ENCODE results near the gene WIPF3.
"Not testable (repeated sequence)": the region's sequence is repeated elsewhere in the genome, so short reads cannot be mapped to it uniquely, and the experiment has no call there.

The WIPF3 gene

GRCh38 chr7:29957521-29958310, 151.4 kb downstream of the WIPF3 start:
- H3K4me3 Mint-ChIP-seq, result no peak overlapping the region
- no peak for DNase-seq (ENCODE audit: low spot score)
- no peak overlapping the region for H3K27ac Mint-ChIP-seq
- no peaks in the 10 kb centered on the region for H3K36me3 Mint-ChIP-seq (ENCODE audit: low read depth)
- H3K4me1 Mint-ChIP-seq (ENCODE audit: low read depth), result peaks cover 9% of the 10 kb centered on the region
- H3K9me3 Mint-ChIP-seq, result no peaks in the 10 kb centered on the region
- peaks cover 9% of the 10 kb centered on the region for H3K27me3 Mint-ChIP-seq (ENCODE audit: low read depth)

- Mint-ChIP-seq H3K36me3 (ENCODE audit: low read depth) (no peaks in the 10 kb centered on the region), H3K27ac (no peak overlapping the region), H3K4me3 (no peak overlapping the region), H3K9me3 (no peaks in the 10 kb centered on the region), H3K4me1 (ENCODE audit: low read depth) (peaks cover 9% of the 10 kb centered on the region), H3K27me3 (ENCODE audit: low read depth) (peaks cover 10% of the 10 kb centered on the region)
- DNase-seq (ENCODE audit: low spot score), result no peak
Measured at GRCh38 chr7:29958667-29959358, 152.5 kb downstream of the WIPF3 start.

GRCh38 chr7:29961611-29962010, 155.3 kb downstream of the WIPF3 start:
- not testable (repeated sequence) for H3K9me3 Mint-ChIP-seq; H3K27ac Mint-ChIP-seq; DNase-seq (ENCODE audit: low spot score); H3K4me3 Mint-ChIP-seq; H3K36me3 Mint-ChIP-seq (ENCODE audit: low read depth); H3K4me1 Mint-ChIP-seq (ENCODE audit: low read depth)
- peaks cover 13% of the 10 kb centered on the region for H3K27me3 Mint-ChIP-seq (ENCODE audit: low read depth)

- Mint-ChIP-seq H3K9me3 (no peaks in the 10 kb centered on the region), H3K27me3 (ENCODE audit: low read depth) (peaks cover 15% of the 10 kb centered on the region), H3K4me3 (no peak overlapping the region)
Measured at GRCh38 chr7:29962035-29962434, 155.7 kb downstream of the WIPF3 start.

GRCh38 chr7:29965030-29965429, 158.7 kb downstream of the WIPF3 start:
- no peak overlapping the region for H3K4me3 Mint-ChIP-seq
- H3K27ac Mint-ChIP-seq, result no peak overlapping the region
- peaks cover 15% of the 10 kb centered on the region for H3K27me3 Mint-ChIP-seq (ENCODE audit: low read depth)
- no peak for DNase-seq (ENCODE audit: low spot score)
- H3K9me3 Mint-ChIP-seq, result no peaks in the 10 kb centered on the region
- no peaks in the 10 kb centered on the region for H3K36me3 Mint-ChIP-seq (ENCODE audit: low read depth)
- H3K4me1 Mint-ChIP-seq (ENCODE audit: low read depth), result peaks cover 4% of the 10 kb centered on the region

More at GRCh38 chr7:29962035-29962434, 155.7 kb downstream of the WIPF3 start:
- Mint-ChIP-seq H3K4me1 (ENCODE audit: low read depth) (no peaks in the 10 kb centered on the region), H3K36me3 (ENCODE audit: low read depth) (no peaks in the 10 kb centered on the region), H3K27ac (no peak overlapping the region)
- no peak for DNase-seq (ENCODE audit: low spot score)
